ENCODE results near the gene KCNE2. TPM values are rescaled to one million over a fixed set of nuclear protein-coding genes. Genes with fewer than 3 reads are reported as not detected.

KCNE2 gene
- total RNA-seq, 2 donors from 2014 or later = not detected

- no peaks in the 10 kb centered on the region for H3K9me3 ChIP-seq
- intact Hi-C loops (cut with DNase I) = no loop called here
- TF ChIP-seq POLR2A (IDR thresholded peaks at IDR 0.05) = no peak
- TF ChIP-seq CTCF (IDR thresholded peaks at IDR 0.05) = no peak
Measured at GRCh38 chr21:34332347-34332746, 31.5 kb upstream of the KCNE2 start.

GRCh38 chr21:34333121-34333739 is 30.6 kb upstream of the KCNE2 start:
- DNase-seq (no peak), ATAC-seq (no peak)
- intact Hi-C loops (cut with DNase I) = no loop called here
- H3K27ac ChIP-seq = no peak overlapping the region
- 78 to 83% methylated on average over 13 of the region's 13 CpGs for WGBS, 2 donors
- no peak overlapping the region for H3K4me3 ChIP-seq
- H3K27me3 ChIP-seq = no peaks in the 10 kb centered on the region
- H3K9me3 ChIP-seq = no peaks in the 10 kb centered on the region
- TF ChIP-seq POLR2A (IDR thresholded peaks at IDR 0.05) = no peak
- TF ChIP-seq CTCF (IDR thresholded peaks at IDR 0.05) = no peak
- no peaks in the 10 kb centered on the region for H3K4me1 ChIP-seq
- H3K36me3 ChIP-seq (replicated peaks in 1 of 2; ENCODE audit: insufficient read depth in 1 of 2, low read depth in 2 of 2) = no peaks in the 10 kb centered on the region

More at GRCh38 chr21:34332347-34332746, 31.5 kb upstream of the KCNE2 start:
- Histone ChIP-seq H3K27me3 (no peaks in the 10 kb centered on the region), H3K36me3 (replicated peaks in 1 of 2; ENCODE audit: insufficient read depth in 1 of 2, low read depth in 2 of 2) (no peaks in the 10 kb centered on the region), H3K4me3 (no peak overlapping the region), H3K27ac (no peak overlapping the region), H3K4me1 (no peaks in the 10 kb centered on the region)
- whole genome bisulfite sequencing, 2 donors = 83 to 87% methylated on average over 6 of the region's 6 CpGs
- no peak for DNase-seq
- no peak for ATAC-seq

DNA sequence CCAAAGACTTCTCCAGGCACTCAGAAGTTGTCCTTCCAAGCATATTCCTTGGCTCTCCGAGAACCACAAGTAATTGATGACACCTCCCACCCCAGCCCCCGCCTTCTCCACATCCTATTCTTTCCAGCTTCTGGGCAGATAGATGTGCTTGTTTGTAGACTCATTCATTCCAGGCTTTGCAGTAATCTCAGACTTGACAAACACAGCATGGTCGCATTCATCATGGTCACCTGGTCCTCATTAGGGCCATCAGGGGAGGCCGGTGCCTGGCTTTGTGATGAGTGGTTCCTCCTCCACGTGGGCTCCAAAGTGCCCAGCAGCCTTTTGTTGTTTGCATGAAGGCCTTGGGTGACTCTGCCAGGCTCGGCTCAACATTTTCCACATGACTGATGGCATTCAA is 28.5 kb upstream of the KCNE2 start:
- ATAC-seq = no peak
- Histone ChIP-seq H3K27me3 (no peaks in the 10 kb centered on the region), H3K9me3 (no peaks in the 10 kb centered on the region), H3K36me3 (replicated peaks in 1 of 2; ENCODE audit: insufficient read depth in 1 of 2, low read depth in 2 of 2) (no peaks in the 10 kb centered on the region), H3K27ac (no peak overlapping the region), H3K4me1 (no peaks in the 10 kb centered on the region), H3K4me3 (no peak overlapping the region)
- intact Hi-C loops (cut with DNase I) = no loop called here
- DNase-seq = no peak
- no peak for TF ChIP-seq POLR2A (IDR thresholded peaks at IDR 0.05)
- no peak for TF ChIP-seq CTCF (IDR thresholded peaks at IDR 0.05)
- WGBS, 2 donors = 45 to 50% methylated on average over 6 of the region's 6 CpGs

DNA sequence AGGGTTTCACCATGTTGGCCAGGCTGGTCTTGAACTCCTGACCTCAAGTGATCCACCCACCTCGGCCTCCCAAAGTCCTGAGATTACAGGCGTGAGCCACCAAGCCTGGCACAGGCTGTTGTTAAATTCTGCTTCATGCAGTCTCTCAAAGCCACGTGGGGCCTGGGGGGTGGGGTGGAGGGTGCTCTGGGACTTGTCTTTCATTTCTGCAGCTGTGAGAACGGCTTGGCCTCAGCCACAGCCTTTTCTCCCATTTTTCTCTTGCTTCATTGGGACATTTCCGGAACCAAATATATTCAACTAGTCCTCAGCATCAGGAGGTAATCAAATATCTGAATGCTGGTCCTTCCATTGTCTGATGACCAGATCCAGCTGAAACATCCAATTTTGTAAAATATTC is 27.6 kb upstream of the KCNE2 start:
- intact Hi-C loops (cut with DNase I) = no loop called here
- Histone ChIP-seq H3K9me3 (no peaks in the 10 kb centered on the region), H3K27ac (no peak overlapping the region), H3K4me1 (no peaks in the 10 kb centered on the region), H3K36me3 (replicated peaks in 1 of 2; ENCODE audit: insufficient read depth in 1 of 2, low read depth in 2 of 2) (no peaks in the 10 kb centered on the region), H3K4me3 (no peak overlapping the region), H3K27me3 (no peaks in the 10 kb centered on the region)
- DNase-seq (no peak), ATAC-seq (no peak)
- 51 to 57% methylated on average over 5 of the region's 5 CpGs for WGBS, 2 donors
- no peak for TF ChIP-seq CTCF (IDR thresholded peaks at IDR 0.05)
- TF ChIP-seq POLR2A (IDR thresholded peaks at IDR 0.05) = no peak

DNA sequence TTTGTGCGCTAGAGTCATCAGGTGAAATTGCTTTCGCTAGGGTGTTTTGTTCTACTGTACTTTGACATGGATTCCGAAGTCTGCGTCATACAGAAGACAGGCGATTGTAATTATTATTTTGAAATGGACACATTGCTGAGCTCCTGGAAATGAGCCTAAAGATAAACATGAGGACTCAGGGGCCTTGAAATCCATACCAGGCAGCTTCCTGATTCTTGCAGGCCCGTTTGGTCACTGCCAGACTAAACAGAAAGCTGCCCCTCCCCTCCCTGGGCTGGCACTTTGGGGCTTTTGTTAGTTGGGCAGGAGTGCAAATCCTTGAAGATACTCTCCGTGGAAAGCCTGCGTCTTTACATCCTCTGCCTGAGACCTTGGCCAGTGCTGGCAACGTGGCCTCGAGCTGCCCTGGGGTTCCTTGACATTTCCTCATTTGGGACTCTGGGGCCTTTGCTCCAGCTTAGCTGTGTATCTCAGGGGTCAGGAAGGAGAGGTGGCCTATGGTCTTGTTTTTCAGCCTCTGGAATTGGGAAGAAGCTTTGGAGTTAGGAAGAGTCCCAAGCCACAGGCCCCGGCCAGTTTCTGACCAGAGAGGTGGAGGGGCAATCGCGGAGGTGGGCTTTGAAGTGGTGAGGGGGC is 26.9 kb upstream of the KCNE2 start:
- H3K9me3 ChIP-seq = no peaks in the 10 kb centered on the region
- DNase-seq = no peak
- 59 to 62% methylated on average over 13 of the region's 13 CpGs for WGBS, 2 donors
- TF ChIP-seq POLR2A (IDR thresholded peaks at IDR 0.05) = no peak
- no peak for TF ChIP-seq CTCF (IDR thresholded peaks at IDR 0.05)
- H3K27me3 ChIP-seq = no peaks in the 10 kb centered on the region
- intact Hi-C loops (cut with DNase I) = no loop called here
- no peak for ATAC-seq
- H3K4me1 ChIP-seq = no peaks in the 10 kb centered on the region
- no peak overlapping the region for H3K4me3 ChIP-seq
- no peak overlapping the region for H3K27ac ChIP-seq
- H3K36me3 ChIP-seq (replicated peaks in 1 of 2; ENCODE audit: insufficient read depth in 1 of 2, low read depth in 2 of 2) = no peaks in the 10 kb centered on the region
